Measurements from ENCODE around the gene PRKAR2A.
"Not testable (repeated sequence)": the region's sequence is repeated elsewhere in the genome, so short reads cannot be mapped to it uniquely, and the experiment has no call there.

Gene PRKAR2A

DNA sequence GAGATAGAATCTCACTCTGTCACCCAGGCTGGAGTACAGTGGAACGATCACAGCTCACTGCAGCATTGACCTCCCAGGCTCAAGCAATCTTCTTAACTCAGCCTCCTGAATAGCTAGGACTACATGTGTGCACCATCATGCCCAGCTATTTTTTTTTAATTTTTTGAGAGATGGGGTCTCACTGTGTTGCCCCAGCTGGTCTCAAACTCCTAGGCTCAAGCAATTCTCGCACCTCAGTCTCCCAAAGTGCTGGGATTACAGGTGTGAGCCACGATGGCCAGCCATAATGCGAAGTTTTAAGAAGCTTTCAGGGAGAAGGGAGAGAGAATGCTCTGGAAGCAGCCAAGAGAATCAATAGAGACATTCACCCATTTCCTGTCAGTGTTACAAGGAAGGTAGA is 42.7 kb downstream of the PRKAR2A start:
- no peak for DNase-seq (ENCODE audit: low read depth, low spot score)
- in situ Hi-C loops (cut with HindIII; ENCODE audit: low sequenced_read_pairs), result no loop called here
- TF ChIP-seq, protein P1, sequence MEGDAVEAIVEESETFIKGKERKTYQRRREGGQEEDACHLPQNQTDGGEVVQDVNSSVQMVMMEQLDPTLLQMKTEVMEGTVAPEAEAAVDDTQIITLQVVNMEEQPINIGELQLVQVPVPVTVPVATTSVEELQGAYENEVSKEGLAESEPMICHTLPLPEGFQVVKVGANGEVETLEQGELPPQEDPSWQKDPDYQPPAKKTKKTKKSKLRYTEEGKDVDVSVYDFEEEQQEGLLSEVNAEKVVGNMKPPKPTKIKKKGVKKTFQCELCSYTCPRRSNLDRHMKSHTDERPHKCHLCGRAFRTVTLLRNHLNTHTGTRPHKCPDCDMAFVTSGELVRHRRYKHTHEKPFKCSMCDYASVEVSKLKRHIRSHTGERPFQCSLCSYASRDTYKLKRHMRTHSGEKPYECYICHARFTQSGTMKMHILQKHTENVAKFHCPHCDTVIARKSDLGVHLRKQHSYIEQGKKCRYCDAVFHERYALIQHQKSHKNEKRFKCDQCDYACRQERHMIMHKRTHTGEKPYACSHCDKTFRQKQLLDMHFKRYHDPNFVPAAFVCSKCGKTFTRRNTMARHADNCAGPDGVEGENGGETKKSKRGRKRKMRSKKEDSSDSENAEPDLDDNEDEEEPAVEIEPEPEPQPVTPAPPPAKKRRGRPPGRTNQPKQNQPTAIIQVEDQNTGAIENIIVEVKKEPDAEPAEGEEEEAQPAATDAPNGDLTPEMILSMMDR (IDR thresholded peaks at IDR 0.05; ENCODE audit: low read depth, low read length), result no peak
- no peak overlapping the region for H3K4me3 ChIP-seq (ENCODE audit: low read depth, low read length)

DNA sequence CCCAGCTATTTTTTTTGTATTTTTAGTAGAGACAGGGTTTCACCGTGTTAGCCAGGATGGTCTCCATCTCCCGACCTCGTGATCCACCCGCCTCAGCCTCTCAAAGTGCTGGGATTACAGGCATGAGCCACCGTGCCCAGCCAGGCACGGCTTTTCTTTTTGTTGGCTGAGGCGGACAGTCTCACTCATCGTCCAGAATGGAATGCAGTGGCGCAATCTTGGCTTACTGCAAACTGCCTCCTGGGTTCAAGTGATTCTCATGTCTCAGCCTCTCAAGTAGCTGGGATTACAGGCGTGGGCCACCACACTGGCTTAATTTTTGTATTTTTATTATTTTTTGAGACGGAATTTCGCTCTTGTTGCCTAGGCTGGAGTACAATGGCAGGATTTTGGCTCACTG is 46.8 kb downstream of the PRKAR2A start:
- DNase-seq (ENCODE audit: low read depth, low spot score); H3K4me3 ChIP-seq (ENCODE audit: low read depth, low read length); in situ Hi-C loops (cut with HindIII; ENCODE audit: low sequenced_read_pairs): not testable (repeated sequence)

DNA sequence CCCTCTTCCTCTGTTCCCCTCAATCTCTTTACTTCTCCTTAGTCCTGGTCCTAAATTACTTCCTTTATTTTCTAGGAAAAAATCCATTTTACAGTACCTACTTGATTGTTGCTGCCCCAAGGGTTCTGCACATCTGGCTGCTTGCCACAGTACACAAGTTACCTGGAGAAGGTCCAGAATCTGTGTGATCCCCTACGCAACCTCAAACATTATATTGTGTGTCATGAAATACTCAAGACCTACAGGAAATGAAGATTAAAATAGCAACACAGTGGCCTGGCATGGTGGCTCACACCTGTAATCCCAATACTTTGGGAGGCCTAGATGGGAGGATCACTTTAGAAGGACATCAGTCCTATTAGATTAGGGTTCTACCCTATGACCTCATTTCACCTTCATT is 48.7 kb downstream of the PRKAR2A start:
- TF ChIP-seq, protein P1 (IDR thresholded peaks at IDR 0.05; ENCODE audit: low read depth, low read length), result no peak
- in situ Hi-C loops (cut with HindIII; ENCODE audit: low sequenced_read_pairs), result no loop called here
- no peak overlapping the region for H3K4me3 ChIP-seq (ENCODE audit: low read depth, low read length)
- peak; percentile 17 for DNase-seq (ENCODE audit: low read depth, low spot score)

DNA sequence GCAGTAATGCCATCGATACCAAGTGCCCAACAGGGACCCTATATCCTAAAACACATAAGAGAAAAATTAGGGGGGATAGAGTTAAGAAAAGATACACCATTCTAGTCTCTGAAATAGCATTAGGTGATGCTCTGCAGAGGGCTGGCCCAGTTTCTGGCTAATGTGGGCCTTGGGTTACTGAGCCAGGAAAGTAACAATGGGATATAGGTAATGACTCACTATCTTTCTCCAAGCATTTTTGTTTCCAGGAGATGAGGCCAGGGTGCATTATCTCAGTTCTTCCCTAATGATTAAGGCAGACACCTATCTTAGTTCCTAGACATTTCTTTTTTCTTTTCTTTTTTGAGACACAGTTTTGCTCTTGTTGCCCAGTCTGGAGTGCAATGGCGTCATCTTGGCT is 50.0 kb downstream of the PRKAR2A start:
- no peak overlapping the region for H3K4me3 ChIP-seq (ENCODE audit: low read depth, low read length)
- DNase-seq (ENCODE audit: low read depth, low spot score), result no peak
- in situ Hi-C loops (cut with HindIII; ENCODE audit: low sequenced_read_pairs), result no loop called here

DNA sequence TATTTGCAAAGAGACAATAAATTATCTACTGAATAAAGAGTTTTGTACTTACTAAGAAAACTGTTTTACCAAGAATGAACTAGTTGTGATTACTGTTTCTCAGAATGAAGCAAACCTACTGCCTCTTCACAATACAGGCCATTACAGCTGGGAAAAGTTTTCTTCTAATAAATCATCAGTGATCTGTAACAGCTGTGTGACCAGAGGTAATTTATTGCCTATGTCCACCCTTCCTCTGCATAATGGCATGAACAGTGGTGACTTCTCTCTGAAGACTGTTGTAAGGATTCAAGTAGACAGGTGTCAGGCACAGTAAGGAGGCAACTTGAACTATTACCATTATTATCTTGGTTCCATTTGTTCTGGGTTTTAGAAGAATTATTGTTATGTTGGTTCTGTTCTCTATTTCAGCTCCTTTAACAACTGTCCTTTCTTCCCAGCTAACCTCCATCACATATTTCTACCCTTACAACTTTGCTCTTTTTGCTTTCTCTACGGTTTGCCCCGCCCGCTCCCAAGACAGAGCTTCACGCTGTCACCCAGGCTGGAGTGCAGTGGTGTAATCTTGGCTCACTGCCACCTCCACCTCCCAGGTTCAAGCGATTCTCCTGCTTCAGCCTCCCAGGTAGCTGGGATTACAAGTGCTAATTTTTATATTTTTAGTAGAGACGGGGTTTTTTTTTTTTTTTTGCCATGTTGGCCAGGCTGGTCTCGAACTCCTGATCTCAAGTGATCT is 51.5 kb downstream of the PRKAR2A start:
- TF ChIP-seq, protein P1 (IDR thresholded peaks at IDR 0.05; ENCODE audit: low read depth, low read length), result no peak
- no peak for DNase-seq (ENCODE audit: low read depth, low spot score)
- in situ Hi-C loops (cut with HindIII; ENCODE audit: low sequenced_read_pairs), result no loop called here
- H3K4me3 ChIP-seq (ENCODE audit: low read depth, low read length), result no peak overlapping the region

More for the DNA sequence above, 50.0 kb downstream of the PRKAR2A start:
- TF ChIP-seq, protein P1 (IDR thresholded peaks at IDR 0.05; ENCODE audit: low read depth, low read length), result no peak

DNA sequence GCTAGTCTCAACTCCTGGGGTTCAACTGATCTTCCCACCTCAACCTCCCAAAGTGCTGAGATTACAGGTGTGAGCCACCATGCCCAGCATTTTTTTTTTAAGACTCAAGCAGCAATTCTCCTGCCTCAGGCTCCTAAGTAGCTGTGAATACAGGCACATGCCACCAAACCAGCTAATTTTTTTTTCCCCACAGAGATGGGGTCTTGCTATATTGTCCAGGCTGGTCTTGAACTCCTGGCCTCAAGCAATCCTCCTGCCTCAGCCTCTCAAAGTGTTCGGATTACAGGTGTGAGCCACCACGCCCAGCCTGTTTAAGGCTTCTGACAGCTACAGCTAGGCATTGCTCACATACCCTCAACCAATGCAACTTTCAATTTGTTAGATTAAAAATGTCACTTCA is 54.2 kb downstream of the PRKAR2A start:
- in situ Hi-C loops (cut with HindIII; ENCODE audit: low sequenced_read_pairs); H3K4me3 ChIP-seq (ENCODE audit: low read depth, low read length); DNase-seq (ENCODE audit: low read depth, low spot score): not testable (repeated sequence)

DNA sequence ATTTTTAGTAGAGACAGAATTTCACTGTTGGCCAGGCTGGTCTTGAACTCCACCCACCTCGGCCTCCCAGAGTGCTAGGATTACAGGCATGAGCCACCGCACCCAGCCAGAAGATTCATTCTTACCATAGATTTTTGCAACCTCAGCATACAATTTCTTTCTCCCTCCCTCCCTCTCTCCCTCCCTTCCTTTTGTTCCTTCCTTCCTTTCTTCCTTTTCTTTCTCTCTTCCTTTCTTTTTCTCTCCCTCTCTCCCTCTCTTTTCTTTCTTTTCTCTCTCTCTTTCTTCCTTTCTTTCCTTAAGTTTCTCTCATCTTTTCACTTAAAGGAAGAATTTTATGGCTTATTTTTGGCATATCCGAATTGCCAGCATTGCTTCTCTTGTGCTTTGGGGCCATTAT is 58.0 kb downstream of the PRKAR2A start:
- TF ChIP-seq, protein P1 (IDR thresholded peaks at IDR 0.05; ENCODE audit: low read depth, low read length), result no peak
- H3K4me3 ChIP-seq (ENCODE audit: low read depth, low read length), result no peak overlapping the region
- in situ Hi-C loops (cut with HindIII; ENCODE audit: low sequenced_read_pairs), result no loop called here
- no peak for DNase-seq (ENCODE audit: low read depth, low spot score)
